Peyer's patch (tissue), 4 donors: ENCODE results near the gene HACD1. TPM values are rescaled to one million over a fixed set of nuclear protein-coding genes. Genes with fewer than 3 reads are reported as not detected.

Experiments used
- DNase-seq, 3 donors: peaks; one replicate each; pipeline ENCODE4 v3.0.0-alpha.2; 2017 to 2019
- H3K27ac ChIP-seq, 4 donors: fragments of 200-600 bp; sonication (generic); one replicate each; pipeline ENCODE4 v1.5.1; 2016 to 2019
- H3K27me3 ChIP-seq, 2 donors: fragments of 200-600 bp; sonication (generic); one replicate each; pipeline ENCODE4 v1.5.1; 2019
- H3K36me3 ChIP-seq, 3 donors: fragments of 200-600 bp; sonication (generic); one replicate each; pipeline ENCODE4 v1.5.1; 2016 to 2019
- H3K4me1 ChIP-seq, 4 donors: fragments of 200-600 bp; sonication (generic); one replicate each; pipeline ENCODE4 v1.5.1; 2016 to 2019
- H3K4me3 ChIP-seq, 4 donors: fragments of 200-600 bp; sonication (generic); 1 replicate in 3 of 4; 2 replicates in 1 of 4; pipeline ENCODE4 v1.5.1; 2016 to 2019; ENCODE audit warnings: mild to moderate bottlenecking in 1 of 4
- H3K9me3 ChIP-seq, 4 donors: fragments of 200-600 bp; sonication (generic); one replicate each; pipeline ENCODE4 v1.5.1; 2016 to 2019; ENCODE audit warnings: mild to moderate bottlenecking in 1 of 4
- POLR2A ChIP-seq, 2 donors: fragments of 450-650 bp; IDR thresholded peaks; one replicate each; pipeline ENCODE4 v1.5.1; 2017; ENCODE audit warnings: antibody characterized with exemption in 2 of 2, mild to moderate bottlenecking in 2 of 2, moderate library complexity in 2 of 2
- total RNA-seq, 4 donors: library from RNA; depleted of rRNA; stranded (reverse); fragments of >200 nt; gene quantifications; one replicate each; pipeline ENCODE4 v1.1.0, GENCODE V29; 2016
- TF ChIP-seq, protein P1 (sequence below), 6 experiments: fragments of 450-650 bp in 4 of 6; fragments of 200-600 bp in 2 of 6; sonication (generic) in 1 of 6; IDR thresholded peaks; one replicate each; pipeline ENCODE4 v1.5.1; 2017 to 2019; ENCODE audit warnings: antibody characterized with exemption in 6 of 6, mild to moderate bottlenecking in 3 of 6, moderate library complexity in 1 of 6

The HACD1 gene
- total RNA-seq: 1 to 10 TPM; 1.2 to 5.8 (median 3.7) TPM

GRCh38 chr10:17617031-17617911 lies at the start of gene HACD1:
HACD1 (minus strand) TSS chr10:17617374; CDS start chr10:17617339, 35 bp downstream.
- Histone ChIP-seq H3K27ac (peak within 1 kb of the TSS; percentile 42 to 84 (median 52)), H3K4me3 (peak within 1 kb of the TSS; percentile 58 to 87 (median 75)), H3K4me1 (peaks cover 0 to 10% (median 6%) of the 10 kb centered on the region in 4 donors), H3K9me3 (no peaks in the 10 kb centered on the region), H3K27me3 (no peaks in the 10 kb centered on the region), H3K36me3 (no peaks in the 10 kb centered on the region)
- no peak for TF ChIP-seq POLR2A (IDR thresholded peaks at IDR 0.05)
- TF ChIP-seq, protein P1, sequence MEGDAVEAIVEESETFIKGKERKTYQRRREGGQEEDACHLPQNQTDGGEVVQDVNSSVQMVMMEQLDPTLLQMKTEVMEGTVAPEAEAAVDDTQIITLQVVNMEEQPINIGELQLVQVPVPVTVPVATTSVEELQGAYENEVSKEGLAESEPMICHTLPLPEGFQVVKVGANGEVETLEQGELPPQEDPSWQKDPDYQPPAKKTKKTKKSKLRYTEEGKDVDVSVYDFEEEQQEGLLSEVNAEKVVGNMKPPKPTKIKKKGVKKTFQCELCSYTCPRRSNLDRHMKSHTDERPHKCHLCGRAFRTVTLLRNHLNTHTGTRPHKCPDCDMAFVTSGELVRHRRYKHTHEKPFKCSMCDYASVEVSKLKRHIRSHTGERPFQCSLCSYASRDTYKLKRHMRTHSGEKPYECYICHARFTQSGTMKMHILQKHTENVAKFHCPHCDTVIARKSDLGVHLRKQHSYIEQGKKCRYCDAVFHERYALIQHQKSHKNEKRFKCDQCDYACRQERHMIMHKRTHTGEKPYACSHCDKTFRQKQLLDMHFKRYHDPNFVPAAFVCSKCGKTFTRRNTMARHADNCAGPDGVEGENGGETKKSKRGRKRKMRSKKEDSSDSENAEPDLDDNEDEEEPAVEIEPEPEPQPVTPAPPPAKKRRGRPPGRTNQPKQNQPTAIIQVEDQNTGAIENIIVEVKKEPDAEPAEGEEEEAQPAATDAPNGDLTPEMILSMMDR (IDR thresholded peaks at IDR 0.05): no peak
- DNase-seq: peak; percentile 23 to 76 (median 75)

DNA sequence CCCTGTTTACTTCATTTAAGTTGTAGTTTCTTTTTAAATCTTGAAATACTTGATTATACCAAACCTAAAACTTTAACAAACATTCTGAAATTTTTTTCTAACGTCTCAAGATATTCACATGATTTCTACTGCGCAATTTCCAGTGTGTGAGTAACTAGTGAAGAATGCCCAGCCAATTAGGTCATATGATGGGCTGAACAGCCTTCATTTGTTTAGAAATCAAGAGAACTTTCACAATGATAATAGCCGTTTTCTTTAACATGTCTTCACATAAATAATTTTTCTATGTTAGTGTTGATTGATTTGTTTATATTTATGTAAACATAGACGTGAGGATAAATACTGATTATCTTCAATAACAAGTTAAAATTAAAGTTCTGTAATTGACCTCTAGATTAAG lies 48.6 kb upstream of the HACD1 start:
- no peak for DNase-seq
- Histone ChIP-seq H3K4me3 (no peak overlapping the region), H3K36me3 (peaks cover 0 to 7% (median 0%) of the 10 kb centered on the region in 3 donors)

GRCh38 chr10:17663450-17663849 lies 46.3 kb upstream of the HACD1 start:
- DNase-seq: no peak

More for the DNA sequence above, 48.6 kb upstream of the HACD1 start:
- peak overlapping the region in 3 of 4 donors; percentile 1 to 43 (median 11) for H3K27ac ChIP-seq
- H3K4me1 ChIP-seq: no peaks in the 10 kb centered on the region
- TF ChIP-seq, protein P1 (IDR thresholded peaks at IDR 0.05): no peak
- TF ChIP-seq POLR2A (IDR thresholded peaks at IDR 0.05): no peak
- no peaks in the 10 kb centered on the region for H3K9me3 ChIP-seq
- H3K27me3 ChIP-seq: no peaks in the 10 kb centered on the region

GRCh38 chr10:17662193-17663138 lies 45.3 kb upstream of the HACD1 start:
- no peak for TF ChIP-seq POLR2A (IDR thresholded peaks at IDR 0.05)
- TF ChIP-seq, protein P1 (IDR thresholded peaks at IDR 0.05): no peak
- H3K9me3 ChIP-seq: no peaks in the 10 kb centered on the region
- DNase-seq: no peak
- no peaks in the 10 kb centered on the region for H3K4me1 ChIP-seq
- H3K36me3 ChIP-seq: peaks cover 0 to 10% (median 0%) of the 10 kb centered on the region in 3 donors
- H3K27ac ChIP-seq: no peak overlapping the region
- H3K27me3 ChIP-seq: no peaks in the 10 kb centered on the region
- H3K4me3 ChIP-seq: no peak overlapping the region

More at GRCh38 chr10:17663450-17663849, 46.3 kb upstream of the HACD1 start:
- H3K36me3 ChIP-seq: peaks cover 0 to 10% (median 0%) of the 10 kb centered on the region in 3 donors
- no peak for TF ChIP-seq POLR2A (IDR thresholded peaks at IDR 0.05)
- TF ChIP-seq, protein P1 (IDR thresholded peaks at IDR 0.05): no peak
- no peak overlapping the region for H3K27ac ChIP-seq
- no peaks in the 10 kb centered on the region for H3K9me3 ChIP-seq
- no peaks in the 10 kb centered on the region for H3K27me3 ChIP-seq
- no peaks in the 10 kb centered on the region for H3K4me1 ChIP-seq
- H3K4me3 ChIP-seq: no peak overlapping the region

GRCh38 chr10:17661510-17661909 lies 44.3 kb upstream of the HACD1 start:
- Histone ChIP-seq H3K4me3 (no peak overlapping the region), H3K4me1 (peaks cover 0 to 6% (median 0%) of the 10 kb centered on the region in 4 donors), H3K27ac (no peak overlapping the region), H3K36me3 (peaks cover 0 to 10% (median 0%) of the 10 kb centered on the region in 3 donors), H3K9me3 (no peaks in the 10 kb centered on the region), H3K27me3 (no peaks in the 10 kb centered on the region)
- DNase-seq: no peak
- TF ChIP-seq, protein P1 (IDR thresholded peaks at IDR 0.05): no peak
- no peak for TF ChIP-seq POLR2A (IDR thresholded peaks at IDR 0.05)
